Measurements from ENCODE around the gene POU2F2. TPM values are rescaled to one million over a fixed set of nuclear protein-coding genes. Genes with fewer than 3 reads are reported as not detected.

The POU2F2 gene
- polyA plus RNA-seq, 1 experiment: 2.2 TPM

DNA sequence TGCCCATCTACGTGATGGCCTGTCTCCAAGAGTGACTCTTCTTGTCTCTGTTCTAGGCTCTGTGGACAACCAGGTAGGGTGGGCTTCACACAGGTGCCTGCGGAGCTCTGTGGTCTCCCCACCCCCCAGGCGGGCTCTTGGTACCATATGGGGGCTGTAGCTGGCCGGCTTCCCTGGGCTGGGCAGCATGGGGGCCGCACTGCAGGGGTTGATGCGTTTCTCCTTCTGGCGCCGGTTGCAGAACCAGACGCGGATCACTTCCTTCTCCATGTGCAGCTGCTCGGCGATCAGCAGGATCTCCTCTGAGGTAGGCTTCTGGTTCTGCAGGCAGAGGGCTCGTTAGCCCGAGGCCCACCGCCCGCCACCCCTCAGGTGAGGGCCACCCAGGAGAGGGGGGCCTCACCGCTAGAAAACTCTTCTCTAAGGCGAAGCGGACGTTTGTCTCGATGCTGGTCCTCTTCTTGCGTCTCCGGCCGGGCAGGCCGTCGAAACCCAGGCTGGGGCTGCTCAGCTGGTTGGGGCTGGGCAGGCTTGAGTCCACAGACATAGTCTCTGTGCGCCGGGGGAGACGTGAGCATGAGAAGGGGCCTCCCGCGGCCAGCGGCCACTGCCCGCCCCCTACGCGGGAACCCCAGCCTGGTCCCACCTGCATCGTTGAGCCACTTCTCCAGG lies 37.0 kb downstream of the POU2F2 start:
- H3K4me3 ChIP-seq (ENCODE audit: low read depth, low read length): no peak overlapping the region
- DNase-seq (ENCODE audit: low read depth): no peak
- ChIA-PET POLR2A (no interaction called here), CTCF (interaction anchor here (0.7 to 2.3 kb wide), 3 partner anchors 14 to 15 kb away, joined by 4 to 13 read pairs (median 5); no protein-coding TSS in a partner anchor)
- H3K27me3 ChIP-seq (ENCODE audit: control insufficient read depth, insufficient read depth, low read length): no peaks in the 10 kb centered on the region
- TF ChIP-seq, protein P1, sequence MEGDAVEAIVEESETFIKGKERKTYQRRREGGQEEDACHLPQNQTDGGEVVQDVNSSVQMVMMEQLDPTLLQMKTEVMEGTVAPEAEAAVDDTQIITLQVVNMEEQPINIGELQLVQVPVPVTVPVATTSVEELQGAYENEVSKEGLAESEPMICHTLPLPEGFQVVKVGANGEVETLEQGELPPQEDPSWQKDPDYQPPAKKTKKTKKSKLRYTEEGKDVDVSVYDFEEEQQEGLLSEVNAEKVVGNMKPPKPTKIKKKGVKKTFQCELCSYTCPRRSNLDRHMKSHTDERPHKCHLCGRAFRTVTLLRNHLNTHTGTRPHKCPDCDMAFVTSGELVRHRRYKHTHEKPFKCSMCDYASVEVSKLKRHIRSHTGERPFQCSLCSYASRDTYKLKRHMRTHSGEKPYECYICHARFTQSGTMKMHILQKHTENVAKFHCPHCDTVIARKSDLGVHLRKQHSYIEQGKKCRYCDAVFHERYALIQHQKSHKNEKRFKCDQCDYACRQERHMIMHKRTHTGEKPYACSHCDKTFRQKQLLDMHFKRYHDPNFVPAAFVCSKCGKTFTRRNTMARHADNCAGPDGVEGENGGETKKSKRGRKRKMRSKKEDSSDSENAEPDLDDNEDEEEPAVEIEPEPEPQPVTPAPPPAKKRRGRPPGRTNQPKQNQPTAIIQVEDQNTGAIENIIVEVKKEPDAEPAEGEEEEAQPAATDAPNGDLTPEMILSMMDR (IDR thresholded peaks at IDR 0.05; ENCODE audit: insufficient read depth, low read depth, low read length): no peak
- H3K36me3 ChIP-seq (ENCODE audit: control insufficient read depth, insufficient read depth, low read length): peaks cover 8% of the 10 kb centered on the region

GRCh38 chr19:42093926-42094325 lies 38.3 kb downstream of the POU2F2 start:
- TF ChIP-seq, protein P1 (IDR thresholded peaks at IDR 0.05; ENCODE audit: insufficient read depth, low read depth, low read length): no peak
- Histone ChIP-seq H3K36me3 (ENCODE audit: control insufficient read depth, insufficient read depth, low read length) (peaks cover 6% of the 10 kb centered on the region), H3K4me3 (ENCODE audit: low read depth, low read length) (no peak overlapping the region), H3K27me3 (ENCODE audit: control insufficient read depth, insufficient read depth, low read length) (no peaks in the 10 kb centered on the region)
- CTCF ChIA-PET: interaction anchor here (2.0 to 2.3 kb wide), 2 partner anchors 13 to 15 kb away, joined by 5 to 13 read pairs; no protein-coding TSS in a partner anchor
- POLR2A ChIA-PET: no interaction called here
- no peak for DNase-seq (ENCODE audit: low read depth)

GRCh38 chr19:42093505-42093904 lies 38.7 kb downstream of the POU2F2 start:
- TF ChIP-seq, protein P1 (IDR thresholded peaks at IDR 0.05; ENCODE audit: insufficient read depth, low read depth, low read length): no peak
- Histone ChIP-seq H3K36me3 (ENCODE audit: control insufficient read depth, insufficient read depth, low read length) (peaks cover 6% of the 10 kb centered on the region), H3K27me3 (ENCODE audit: control insufficient read depth, insufficient read depth, low read length) (no peaks in the 10 kb centered on the region), H3K4me3 (ENCODE audit: low read depth, low read length) (no peak overlapping the region)
- no peak for DNase-seq (ENCODE audit: low read depth)
- CTCF ChIA-PET: interaction anchor here (1.0 to 2.3 kb wide), 3 partner anchors 9 to 15 kb away, joined by 3 to 13 read pairs (median 5); no protein-coding TSS in a partner anchor
- POLR2A ChIA-PET: no interaction called here

GRCh38 chr19:42092350-42092749 lies 39.9 kb downstream of the POU2F2 start:
- DNase-seq (ENCODE audit: low read depth): no peak
- TF ChIP-seq, protein P1 (IDR thresholded peaks at IDR 0.05; ENCODE audit: insufficient read depth, low read depth, low read length): peak; percentile 61
- H3K27me3 ChIP-seq (ENCODE audit: control insufficient read depth, insufficient read depth, low read length): no peaks in the 10 kb centered on the region
- POLR2A ChIA-PET: no interaction called here
- H3K4me3 ChIP-seq (ENCODE audit: low read depth, low read length): no peak overlapping the region
- CTCF ChIA-PET: interaction anchor here (0.6 to 1.1 kb wide), 4 partner anchors 10 to 21 kb away, joined by 3 to 5 read pairs (median 3); no protein-coding TSS in a partner anchor
- H3K36me3 ChIP-seq (ENCODE audit: control insufficient read depth, insufficient read depth, low read length): peaks cover 6% of the 10 kb centered on the region

DNA sequence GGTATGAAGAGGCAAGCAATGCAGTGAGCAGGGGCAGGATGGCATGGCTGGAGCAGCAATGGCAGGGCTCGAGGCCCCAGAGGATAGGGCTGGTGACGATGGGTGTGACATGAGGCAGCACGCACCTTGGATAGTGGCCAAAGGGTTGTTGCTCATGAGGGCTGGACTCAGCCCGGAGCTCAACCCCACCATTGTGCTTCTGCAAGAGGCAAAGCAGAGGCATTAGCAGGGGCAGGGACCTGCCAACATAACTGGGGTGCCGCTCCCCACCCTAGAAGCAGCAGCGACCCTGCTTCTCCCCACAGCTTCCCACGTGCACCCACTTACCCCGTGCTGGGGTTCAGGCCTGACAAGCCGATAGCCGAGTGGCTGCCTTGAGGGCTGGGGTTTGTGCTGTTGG lies 40.5 kb downstream of the POU2F2 start:
- Histone ChIP-seq H3K4me3 (ENCODE audit: low read depth, low read length) (no peak overlapping the region), H3K36me3 (ENCODE audit: control insufficient read depth, insufficient read depth, low read length) (peaks cover 6% of the 10 kb centered on the region), H3K27me3 (ENCODE audit: control insufficient read depth, insufficient read depth, low read length) (no peaks in the 10 kb centered on the region)
- ChIA-PET POLR2A (no interaction called here), CTCF (interaction anchor here (0.6 to 1.1 kb wide), 3 partner anchors 10 to 21 kb away, joined by 3 to 5 read pairs (median 3); no protein-coding TSS in a partner anchor)
- TF ChIP-seq, protein P1 (IDR thresholded peaks at IDR 0.05; ENCODE audit: insufficient read depth, low read depth, low read length): no peak
- DNase-seq (ENCODE audit: low read depth): no peak

Measured in BJ (cell line).